Stimulated activated CD8-positive, alpha-beta memory T cell treated with anti-CD3 and anti-CD28 coated beads, Interleukin-12 subunit alpha, Interleukin-12 subunit beta, amount 100 ng/mL, for 1 hour (primary cell): ENCODE results near the gene NLRP5.
"Not testable (repeated sequence)": the region's sequence is repeated elsewhere in the genome, so short reads cannot be mapped to it uniquely, and the experiment has no call there.

Source experiments
- DNase-seq: peaks from one replicate; pipeline ENCODE4 v3.0.0-alpha.2; 2020; ENCODE audit warnings: low read depth

The NLRP5 gene

DNA sequence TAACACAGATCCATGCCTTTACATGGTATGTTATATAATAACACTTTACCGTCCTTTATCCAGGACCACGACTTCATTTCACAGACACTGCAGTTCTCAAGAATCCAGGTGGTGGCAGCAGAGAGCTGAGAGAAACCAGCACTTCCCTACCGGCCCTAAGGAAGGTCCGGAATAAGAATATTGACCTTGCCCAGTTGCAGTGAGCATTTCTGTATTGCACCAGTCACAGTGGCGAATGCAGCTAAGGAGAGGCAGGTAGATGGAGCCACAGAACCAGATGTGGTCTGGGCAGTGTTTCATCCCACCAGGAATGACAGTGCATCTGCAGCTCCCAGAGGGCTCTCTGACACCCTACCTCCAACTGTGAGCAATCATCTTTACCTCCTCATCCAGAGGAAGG is 89.9 kb downstream of the NLRP5 start:
- DNase-seq = peak; percentile 10

DNA sequence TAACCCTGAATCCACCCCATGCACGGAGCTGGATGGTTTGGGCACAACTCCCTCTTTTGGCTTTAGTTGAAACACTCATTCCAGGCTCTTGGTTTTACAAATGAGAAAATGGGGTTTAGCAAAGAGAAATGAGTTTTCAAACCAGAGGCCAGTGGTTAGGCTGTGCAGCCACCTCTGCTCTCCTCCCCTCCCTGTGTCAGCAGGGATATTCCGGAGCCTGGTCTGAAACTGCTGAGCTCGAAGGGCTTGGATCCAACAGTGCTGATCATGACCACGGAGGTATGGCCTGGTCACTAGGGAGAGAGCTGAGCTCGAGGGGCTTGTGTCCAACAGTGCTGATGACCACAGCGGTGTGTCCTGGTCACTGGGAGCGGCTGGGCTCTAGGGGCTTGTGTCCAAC is 93.0 kb downstream of the NLRP5 start:
- DNase-seq = no peak

DNA sequence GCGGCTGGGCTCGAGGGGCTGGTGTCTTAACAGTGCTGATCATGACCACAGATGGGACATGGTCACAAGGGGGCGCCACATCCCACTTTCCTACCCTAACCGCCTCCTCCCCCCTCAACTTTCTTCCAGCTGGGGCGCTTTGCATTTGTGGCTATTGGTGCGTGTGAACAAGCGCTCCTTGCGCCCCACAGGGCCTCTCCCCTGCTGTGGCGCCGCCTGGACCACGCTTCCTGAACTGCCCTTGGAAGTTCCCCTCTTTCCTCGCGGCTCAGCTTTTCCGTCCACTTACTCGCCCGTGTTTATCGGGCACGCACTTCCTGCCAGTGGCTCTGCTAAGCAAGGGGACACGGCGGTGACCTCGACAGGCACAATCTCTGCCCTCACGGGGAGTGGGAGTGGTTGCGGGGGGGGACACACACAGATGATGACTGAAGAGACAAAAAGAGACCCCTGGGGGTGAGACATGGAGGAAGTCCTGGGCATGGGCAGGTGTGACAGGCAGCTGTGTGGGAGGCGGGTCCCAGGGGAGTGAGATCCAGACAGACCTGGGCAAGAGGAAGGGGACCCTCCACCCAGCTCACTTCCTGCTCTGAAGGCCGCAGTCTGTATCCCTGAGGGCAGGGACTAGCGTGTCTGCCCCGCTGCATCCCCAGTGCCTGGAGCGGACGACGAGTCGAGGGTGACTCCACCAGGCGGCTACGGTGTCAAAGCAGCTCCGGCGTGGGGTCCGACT is 94.3 kb downstream of the NLRP5 start:
- peak; percentile 30 for DNase-seq

DNA sequence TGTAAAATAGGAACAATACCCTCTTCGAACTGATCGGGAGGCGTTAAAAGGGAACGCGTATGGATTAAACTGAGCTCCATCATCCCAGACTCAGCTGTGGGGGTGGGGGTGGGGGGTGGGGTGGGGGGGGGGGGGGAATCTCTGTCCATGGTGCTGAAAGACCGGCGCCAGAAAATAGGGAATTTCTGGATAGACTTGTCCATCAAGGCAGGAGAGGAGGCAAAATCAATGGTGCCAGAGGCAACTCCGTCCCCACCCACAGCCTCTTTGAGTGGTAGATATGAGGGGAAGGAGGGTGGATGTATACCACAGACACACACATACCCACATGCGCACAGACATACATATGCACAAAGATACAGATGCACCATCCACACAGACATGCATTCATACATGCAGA is 97.1 kb downstream of the NLRP5 start:
- DNase-seq = no peak

DNA sequence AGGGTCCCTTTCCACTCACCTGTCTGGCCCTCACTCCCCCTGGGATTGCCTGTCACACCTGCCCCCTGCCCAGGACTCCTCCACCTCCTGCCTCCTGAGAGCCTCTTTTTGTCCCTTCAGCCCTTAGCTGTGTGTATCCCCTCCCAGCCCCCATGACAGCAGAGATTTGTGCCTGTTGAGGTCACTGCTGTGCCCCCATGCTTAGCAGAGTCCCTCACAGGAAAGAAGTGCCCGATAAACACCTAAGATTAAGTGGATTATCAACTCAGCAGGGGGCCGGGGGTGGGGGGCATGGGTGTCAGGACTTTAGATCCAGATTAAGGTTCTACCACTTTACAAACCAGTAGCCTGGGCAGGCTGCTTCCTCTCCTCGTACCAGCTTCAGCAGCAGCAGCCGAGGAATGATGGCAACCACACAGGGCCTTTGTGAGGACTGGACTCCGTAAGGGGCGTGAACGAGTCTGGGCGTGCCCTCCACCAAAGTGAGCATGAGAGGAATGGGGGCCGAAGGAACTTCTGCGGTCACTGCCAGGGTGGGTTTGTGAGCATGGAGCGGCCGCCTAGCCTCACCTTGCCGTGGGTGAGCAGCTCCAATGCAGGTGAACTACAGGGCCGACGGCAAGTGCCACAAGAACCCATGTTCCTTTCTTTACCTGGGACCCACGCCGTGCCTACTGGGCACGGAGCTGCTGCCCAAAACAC is 98.4 kb downstream of the NLRP5 start:
- no peak for DNase-seq

DNA sequence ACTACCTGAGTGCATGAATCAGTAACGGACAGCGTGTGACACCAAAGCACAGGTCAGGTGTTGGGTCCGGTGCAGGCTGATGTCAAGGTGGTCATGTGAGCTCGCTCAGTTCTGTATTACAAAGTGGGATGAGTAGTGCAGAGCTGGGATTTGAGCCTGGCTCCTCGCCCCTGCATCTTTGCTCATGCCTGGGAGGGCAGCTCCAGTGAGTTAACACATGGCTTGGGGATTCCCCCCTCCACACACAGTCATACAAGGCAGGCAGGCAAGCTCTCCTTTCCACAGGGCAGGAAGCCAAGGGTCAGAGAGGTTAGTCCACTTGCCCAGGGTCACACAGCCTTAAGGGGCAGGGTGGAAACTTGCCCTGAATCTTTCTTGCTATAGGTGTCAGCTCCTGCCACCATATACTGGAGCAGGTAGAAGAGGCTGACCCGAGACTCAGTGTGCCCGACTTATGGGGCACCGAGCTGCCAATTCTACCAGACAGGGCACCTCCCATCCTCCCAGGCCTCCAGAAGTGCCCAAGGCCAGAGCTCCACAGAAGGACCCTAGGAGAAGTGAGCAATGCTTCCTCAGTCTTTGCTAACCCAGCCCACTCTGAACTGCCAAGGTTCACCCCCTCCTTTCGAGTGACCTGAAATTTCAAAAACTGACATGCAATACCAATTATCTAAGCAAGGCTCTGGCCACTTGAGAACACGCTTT is 99.1 kb downstream of the NLRP5 start:
- no peak for DNase-seq

DNA sequence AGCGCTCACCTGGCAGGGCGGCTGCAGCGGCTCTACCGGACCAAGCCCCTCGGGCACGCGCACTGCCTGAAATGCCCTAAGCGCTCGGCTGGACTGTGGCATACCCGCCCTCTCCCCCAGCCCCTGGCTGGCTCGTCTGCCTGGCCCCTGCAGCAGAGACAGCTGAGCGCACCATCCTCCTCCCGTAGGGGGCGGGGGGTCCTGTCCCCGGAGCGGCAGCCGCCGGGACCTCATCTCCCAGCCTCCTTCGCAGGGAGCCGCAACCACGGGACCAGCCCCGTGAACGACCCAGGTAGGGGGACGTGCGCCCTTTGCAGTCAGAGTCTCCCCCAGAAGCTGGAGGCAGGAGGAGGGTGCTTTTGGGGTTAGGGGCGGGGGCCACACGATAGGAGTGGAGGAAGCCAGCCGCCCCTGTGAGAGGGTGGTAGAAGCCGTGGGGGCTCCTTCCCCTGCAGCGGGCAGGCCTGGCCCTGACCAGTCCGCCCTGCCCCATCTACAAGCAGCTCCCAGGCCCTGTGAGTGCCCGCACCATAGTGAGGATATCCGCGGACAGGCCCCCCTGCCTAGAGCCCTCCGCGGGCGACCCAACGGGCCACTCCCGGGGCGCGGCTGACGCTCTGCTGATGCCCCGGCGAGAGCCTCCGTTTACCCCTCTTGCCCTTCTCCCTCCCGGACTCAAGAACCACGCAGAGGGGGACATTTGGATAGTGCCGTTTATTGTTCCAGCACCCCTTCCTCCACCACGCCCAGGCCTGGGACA is 100.3 kb downstream of the NLRP5 start:
- no peak for DNase-seq

DNA sequence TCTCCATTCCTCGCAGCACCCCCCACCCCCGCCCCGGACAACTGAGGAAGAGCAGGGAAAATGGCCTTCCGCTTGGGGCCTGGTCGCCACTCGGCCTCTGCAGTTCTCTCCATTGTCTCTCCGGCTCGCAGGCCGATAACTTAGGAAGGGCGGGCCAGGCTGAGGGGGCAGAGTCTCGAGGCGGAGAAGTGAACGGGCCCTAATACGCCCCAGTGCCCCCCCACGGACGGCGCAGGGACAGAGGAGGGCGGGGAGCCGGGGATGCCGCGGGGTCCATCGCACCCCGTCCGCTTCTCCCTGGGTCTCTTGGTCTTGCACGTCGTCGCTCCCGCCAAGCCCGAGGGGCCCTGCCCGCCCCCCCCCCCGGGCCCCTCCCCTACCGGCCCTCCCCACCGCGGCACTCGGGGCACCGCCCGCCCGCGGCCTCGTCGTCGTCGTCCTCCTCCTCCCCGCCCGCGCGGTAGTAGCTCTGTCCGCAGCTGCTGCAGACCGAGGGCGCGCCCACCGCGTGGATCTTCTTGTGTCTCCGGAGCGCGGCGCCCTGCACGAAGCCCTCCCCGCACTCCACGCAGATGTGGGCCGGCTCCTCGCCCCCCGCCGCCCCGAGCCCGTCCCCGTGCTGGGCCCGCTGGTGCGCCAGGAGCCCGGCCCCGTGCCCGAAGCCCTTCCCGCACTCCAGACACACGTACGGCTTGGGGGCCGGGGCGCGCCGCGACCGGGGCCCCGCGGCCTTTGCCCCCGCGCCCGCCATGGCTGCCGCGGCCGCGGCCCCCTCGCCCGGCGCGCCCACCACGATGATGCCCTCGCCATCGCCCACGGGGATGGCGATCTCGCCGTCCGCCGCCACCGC is 101.3 kb downstream of the NLRP5 start:
- no peak for DNase-seq

DNA sequence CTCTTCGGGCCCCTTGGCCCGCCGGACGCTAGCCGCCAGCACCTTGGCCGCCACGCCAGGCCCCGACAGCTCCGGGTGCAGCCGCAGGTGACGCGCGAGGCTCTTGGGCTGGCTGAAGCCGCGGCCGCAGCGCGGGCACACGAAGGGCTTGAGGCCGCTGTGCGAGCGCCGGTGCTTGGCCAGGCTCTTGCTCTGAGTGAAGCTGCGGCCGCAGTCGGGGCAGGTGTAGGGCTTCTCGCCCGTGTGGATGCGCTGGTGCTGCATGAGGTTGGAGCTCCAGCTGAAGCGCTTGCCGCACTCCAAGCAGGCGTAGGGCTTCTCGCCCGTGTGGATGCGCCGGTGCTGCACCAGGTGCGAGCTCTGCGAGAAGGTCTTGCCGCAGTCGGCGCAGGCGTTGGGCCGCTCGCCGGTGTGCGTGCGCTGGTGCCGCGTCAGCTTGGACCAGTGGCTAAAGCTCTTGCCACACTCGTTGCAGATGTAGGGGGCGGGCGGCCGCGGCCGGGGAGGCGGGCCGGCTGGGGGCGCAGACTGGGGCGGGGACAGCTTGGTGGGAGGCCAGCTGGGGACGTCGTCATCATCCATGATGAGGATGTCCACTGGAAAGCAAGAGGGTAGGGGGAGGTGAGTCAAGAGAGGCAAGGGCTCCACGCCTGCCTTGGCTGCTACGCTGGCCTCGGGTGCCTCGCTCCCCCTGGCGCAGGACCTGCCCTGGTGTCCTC is 102.1 kb downstream of the NLRP5 start:
- no peak for DNase-seq

DNA sequence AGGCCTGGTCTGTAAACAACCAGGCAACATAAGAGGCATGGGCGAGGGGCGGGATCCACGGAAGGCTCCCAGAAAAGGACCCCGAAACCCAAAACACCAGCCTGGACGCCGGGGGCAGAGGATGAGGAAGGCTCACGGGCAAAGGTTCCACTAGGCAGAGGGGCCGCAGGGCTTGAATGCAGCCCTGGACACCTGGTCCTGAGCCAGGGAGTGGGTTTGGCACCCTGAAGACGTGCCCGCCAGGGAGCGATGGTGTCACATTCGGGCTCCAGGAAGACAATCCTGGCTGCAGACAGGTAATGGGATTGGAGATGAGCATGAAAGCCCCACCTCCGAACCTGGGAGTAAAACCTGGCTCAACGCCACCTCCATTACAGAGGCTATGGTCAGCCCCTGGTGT is 102.8 kb downstream of the NLRP5 start:
- no peak for DNase-seq

DNA sequence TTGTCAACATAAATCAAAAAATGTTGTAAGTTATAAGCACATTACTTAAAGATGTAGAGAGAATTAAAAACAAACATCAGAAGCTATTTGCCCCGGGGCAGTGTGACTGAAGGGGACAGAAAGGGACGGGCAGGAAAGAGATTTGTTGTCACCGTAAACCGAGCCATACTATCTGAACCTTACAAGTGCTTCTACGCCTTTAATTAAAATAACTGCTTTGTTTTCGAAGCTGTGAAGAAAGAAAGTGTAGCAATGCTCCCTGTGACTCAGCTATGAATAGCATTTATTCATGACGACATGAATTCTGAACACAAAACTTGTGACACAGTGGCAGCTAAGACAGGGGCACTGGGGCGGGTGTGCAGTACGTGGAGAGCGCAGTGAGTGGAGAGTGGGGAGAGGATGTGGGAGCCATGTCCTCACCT is 104.5 kb downstream of the NLRP5 start:
- no peak for DNase-seq

DNA sequence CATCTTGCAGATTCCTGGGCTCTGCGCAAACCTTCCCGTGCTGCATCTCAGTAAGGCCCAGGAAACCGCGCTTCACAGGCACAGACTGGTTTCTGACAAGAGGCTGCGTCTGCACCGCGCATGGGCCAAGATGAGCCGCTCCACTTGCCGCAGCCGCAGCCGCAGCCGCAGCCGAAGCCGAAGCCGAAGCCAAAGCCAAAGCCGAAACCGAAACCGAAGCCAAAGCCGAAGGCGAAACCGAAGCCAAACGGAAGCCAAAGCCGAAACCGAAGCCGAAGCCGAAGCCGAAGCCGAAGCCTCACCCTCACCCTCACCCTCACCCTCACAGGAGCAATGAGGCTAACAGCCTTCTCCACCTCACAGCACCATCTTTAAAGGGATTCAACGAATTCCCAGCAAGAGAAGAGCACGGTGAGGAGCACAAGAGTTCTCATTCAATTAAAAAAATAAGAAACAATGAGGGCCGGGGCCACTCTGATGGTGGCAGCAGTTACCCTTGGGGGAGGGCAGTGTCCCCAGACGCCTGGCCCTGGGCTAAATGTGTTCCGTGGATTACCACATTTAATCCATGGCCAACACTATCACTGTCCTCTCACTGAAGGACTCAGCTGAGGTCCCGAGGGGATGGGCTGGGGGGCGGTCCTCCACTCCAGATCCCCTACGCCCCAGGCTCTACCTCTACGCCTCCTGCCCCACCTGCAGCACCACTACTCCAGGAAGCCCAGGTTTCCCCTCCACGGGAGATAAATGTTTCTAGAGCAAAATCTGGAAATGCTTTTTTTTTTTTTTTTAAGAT is 105.4 kb downstream of the NLRP5 start:
- DNase-seq = no peak

DNA sequence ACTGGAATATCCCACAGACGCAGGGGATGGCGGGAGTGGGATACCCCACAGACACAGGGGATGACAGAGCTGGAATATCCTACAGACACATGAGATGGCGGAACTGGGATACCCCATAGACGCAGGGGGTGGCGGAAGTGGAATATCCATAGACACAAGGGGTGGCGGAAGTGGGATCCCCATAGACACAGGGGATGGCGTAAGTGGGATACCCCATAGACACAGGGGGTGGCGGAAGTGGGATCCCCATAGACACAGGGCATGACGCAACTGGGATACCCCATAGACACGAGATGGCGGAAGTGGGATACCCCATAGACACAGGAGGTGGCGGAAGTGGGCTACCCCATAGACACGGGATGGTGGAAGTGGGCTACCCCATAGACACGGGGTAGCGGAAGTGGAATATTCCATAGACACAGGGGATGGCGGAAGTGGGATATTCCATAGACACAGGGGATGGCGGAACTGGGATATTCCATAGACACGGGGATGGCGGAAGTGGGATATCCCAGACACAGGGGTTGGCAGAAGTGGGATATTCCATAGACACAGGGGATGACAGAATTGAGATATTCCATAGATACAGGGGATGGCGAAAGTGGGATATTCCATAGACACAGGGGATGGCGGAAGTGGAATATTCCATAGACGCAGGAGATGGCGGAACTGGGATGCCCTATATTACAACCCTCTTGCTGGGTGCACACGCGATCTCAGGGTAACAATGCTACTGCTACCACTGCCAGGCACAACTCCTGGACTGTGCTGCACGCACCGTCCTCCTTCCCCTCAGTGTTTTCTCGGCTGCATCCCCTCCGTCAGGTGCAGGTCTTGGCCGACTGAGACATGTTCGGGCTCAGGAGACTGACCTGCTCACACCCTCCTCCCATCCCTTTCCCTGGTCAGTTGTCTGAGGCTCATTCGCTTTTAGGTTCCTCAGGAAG is 106.4 kb downstream of the NLRP5 start:
- DNase-seq = no peak

DNA sequence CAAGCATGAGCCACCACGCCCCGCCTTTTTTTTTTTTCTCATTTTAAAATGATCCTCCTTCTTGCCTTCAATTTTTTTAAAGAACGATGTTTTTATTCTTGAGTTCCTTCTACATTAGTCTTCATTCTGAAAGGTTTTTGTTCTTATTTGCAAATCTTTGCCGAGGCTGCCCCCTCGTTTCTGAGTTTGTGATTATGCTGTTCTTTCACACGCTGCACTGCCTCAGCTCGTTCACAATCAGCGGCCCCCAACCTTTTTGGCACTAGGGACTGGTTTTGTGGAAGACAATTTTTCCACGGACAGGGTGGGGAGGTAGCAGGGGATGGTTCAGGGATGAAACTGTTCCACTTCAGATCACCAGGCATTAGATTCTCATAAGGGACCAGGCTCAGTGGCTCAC is 107.9 kb downstream of the NLRP5 start:
- DNase-seq = no peak

DNA sequence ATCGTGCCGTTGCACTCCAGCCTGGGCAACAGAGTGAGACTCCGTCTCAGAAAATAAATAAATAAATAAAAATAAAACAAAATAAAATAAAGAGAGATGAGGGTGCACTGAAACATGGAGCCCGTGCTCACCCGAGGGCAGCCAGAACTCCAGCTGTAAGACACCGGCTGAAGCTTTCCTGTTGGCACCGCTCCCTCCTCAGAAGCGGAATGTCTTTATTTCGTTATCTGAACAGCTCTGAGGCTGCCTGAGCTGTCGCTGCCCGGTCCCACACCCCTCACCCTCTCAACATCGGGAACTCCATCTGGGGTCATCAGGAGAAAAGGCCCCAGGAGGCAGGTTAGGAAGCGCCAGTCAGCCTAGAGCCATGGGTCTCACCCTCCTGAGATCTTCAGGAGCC is 110.1 kb downstream of the NLRP5 start:
- no peak for DNase-seq

DNA sequence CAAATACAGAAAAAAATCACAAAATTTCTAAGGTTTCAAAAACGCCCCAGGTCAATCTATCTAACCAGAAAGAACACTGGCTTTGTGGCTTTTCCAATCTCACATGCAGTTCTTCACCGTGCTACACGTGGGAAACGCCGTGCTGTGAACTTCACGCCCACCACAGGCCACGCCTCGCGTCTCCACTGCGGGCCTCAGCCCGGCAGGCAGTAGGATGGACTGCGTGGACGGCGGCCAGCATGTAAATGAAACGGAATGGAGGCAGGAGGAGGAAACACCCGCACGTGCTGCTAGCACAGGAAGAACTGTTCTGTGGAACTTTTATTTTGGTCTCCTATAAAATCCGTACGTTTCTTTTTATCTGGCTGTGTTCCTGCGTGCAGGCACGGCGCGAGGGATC is 110.7 kb downstream of the NLRP5 start:
- DNase-seq = no peak

DNA sequence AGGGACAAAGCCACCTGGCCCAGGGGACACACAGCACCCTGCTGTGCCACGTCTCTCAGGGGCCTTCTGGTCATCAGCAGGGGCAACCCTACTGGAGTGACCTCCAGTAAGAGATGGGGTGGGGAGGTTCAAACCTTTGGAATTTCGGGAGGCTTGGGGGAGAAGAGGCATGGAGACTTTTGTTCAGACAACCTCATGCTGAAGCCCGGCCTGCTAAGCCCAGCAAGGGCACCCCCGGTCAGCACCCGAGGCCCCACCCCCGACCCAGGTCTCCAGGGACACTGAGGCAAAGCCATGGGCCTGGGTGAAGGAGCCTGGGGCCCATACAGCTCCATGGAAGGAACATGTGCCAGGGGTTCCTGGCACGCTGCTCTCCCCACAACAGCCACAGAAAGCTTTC is 111.2 kb downstream of the NLRP5 start:
- no peak for DNase-seq

DNA sequence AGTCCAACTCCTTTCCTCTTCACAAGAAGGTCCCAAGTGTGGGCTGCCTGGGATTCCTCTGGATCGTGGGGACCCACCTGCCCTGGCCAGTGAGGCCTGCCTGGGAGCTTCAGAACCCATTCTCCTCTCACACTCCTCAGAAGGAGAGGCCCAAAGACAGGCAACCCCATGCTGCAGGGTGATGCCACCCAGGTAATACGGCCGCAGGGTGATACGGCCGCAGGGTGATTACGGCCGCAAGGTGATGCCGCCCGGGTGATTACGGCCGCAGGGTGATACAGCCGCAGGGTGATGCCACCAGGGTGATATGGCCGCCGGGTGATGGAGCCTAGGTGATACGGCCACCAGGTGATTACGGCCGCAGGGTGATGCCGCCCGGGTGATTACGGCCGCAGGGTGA is 111.7 kb downstream of the NLRP5 start:
- DNase-seq = not testable (repeated sequence)
